Measurements from ENCODE around the gene FERMT3. TPM values are rescaled to one million over a fixed set of nuclear protein-coding genes. Genes with fewer than 3 reads are reported as not detected.

The FERMT3 gene
- total and polyA plus RNA-seq, 2 of the 8 experiments (the other 6 are each of a cell fraction or from before 2014, with no cell fraction given), result 1.4 to 3.7 TPM

DNA sequence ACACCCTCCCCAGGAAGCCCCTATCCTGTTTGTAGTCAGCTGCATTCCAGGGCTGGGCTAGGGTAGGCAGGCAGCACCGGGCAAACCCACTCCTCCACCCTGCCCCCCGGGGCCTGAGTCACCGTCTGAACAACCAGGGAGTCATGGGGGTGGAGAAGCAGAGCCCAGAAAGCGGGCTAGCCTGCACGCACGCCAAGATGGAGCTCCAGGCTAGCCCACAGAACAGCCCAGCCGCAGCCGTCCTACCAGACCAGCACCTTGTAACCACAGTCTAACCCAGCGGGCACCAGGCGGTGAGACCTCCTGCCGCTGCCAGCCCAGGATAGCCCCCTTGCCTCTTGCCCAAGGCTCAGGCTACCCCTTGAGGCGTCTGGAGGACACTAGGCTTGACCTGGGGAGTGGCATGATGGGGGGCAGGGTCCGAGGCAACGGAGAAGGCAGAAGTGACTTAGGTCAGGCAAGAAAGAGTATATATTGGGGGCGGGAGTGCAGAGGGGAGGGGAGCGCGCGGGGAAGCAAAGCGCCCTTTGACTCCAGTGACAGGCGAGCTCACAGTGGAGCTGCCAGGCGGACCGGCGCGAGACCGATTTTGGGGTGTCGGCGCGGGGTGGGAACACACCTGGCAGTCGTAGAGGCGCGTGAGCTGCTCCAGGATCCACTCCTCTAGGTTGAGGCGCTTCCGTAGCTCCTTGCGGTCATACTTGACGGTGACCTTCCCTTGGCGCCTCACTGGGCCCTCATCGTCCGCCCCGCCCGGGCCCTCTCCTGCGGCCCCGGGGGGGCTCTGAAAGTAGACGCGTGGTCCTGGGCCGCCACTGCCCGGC lies 39.5 kb downstream of the FERMT3 start (continued):
- TF ChIP-seq, protein P1, sequence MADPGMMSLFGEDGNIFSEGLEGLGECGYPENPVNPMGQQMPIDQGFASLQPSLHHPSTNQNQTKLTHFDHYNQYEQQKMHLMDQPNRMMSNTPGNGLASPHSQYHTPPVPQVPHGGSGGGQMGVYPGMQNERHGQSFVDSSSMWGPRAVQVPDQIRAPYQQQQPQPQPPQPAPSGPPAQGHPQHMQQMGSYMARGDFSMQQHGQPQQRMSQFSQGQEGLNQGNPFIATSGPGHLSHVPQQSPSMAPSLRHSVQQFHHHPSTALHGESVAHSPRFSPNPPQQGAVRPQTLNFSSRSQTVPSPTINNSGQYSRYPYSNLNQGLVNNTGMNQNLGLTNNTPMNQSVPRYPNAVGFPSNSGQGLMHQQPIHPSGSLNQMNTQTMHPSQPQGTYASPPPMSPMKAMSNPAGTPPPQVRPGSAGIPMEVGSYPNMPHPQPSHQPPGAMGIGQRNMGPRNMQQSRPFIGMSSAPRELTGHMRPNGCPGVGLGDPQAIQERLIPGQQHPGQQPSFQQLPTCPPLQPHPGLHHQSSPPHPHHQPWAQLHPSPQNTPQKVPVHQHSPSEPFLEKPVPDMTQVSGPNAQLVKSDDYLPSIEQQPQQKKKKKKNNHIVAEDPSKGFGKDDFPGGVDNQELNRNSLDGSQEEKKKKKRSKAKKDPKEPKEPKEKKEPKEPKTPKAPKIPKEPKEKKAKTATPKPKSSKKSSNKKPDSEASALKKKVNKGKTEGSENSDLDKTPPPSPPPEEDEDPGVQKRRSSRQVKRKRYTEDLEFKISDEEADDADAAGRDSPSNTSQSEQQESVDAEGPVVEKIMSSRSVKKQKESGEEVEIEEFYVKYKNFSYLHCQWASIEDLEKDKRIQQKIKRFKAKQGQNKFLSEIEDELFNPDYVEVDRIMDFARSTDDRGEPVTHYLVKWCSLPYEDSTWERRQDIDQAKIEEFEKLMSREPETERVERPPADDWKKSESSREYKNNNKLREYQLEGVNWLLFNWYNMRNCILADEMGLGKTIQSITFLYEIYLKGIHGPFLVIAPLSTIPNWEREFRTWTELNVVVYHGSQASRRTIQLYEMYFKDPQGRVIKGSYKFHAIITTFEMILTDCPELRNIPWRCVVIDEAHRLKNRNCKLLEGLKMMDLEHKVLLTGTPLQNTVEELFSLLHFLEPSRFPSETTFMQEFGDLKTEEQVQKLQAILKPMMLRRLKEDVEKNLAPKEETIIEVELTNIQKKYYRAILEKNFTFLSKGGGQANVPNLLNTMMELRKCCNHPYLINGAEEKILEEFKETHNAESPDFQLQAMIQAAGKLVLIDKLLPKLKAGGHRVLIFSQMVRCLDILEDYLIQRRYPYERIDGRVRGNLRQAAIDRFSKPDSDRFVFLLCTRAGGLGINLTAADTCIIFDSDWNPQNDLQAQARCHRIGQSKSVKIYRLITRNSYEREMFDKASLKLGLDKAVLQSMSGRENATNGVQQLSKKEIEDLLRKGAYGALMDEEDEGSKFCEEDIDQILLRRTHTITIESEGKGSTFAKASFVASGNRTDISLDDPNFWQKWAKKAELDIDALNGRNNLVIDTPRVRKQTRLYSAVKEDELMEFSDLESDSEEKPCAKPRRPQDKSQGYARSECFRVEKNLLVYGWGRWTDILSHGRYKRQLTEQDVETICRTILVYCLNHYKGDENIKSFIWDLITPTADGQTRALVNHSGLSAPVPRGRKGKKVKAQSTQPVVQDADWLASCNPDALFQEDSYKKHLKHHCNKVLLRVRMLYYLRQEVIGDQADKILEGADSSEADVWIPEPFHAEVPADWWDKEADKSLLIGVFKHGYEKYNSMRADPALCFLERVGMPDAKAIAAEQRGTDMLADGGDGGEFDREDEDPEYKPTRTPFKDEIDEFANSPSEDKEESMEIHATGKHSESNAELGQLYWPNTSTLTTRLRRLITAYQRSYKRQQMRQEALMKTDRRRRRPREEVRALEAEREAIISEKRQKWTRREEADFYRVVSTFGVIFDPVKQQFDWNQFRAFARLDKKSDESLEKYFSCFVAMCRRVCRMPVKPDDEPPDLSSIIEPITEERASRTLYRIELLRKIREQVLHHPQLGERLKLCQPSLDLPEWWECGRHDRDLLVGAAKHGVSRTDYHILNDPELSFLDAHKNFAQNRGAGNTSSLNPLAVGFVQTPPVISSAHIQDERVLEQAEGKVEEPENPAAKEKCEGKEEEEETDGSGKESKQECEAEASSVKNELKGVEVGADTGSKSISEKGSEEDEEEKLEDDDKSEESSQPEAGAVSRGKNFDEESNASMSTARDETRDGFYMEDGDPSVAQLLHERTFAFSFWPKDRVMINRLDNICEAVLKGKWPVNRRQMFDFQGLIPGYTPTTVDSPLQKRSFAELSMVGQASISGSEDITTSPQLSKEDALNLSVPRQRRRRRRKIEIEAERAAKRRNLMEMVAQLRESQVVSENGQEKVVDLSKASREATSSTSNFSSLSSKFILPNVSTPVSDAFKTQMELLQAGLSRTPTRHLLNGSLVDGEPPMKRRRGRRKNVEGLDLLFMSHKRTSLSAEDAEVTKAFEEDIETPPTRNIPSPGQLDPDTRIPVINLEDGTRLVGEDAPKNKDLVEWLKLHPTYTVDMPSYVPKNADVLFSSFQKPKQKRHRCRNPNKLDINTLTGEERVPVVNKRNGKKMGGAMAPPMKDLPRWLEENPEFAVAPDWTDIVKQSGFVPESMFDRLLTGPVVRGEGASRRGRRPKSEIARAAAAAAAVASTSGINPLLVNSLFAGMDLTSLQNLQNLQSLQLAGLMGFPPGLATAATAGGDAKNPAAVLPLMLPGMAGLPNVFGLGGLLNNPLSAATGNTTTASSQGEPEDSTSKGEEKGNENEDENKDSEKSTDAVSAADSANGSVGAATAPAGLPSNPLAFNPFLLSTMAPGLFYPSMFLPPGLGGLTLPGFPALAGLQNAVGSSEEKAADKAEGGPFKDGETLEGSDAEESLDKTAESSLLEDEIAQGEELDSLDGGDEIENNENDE (IDR thresholded peaks at IDR 0.05; ENCODE audit: insufficient replicate concordance, low read length), result no peak
- no peak for TF ChIP-seq CHD1 (IDR thresholded peaks at IDR 0.05; ENCODE audit: low read depth, low read length)
- no peak for TF ChIP-seq JUN (IDR thresholded peaks at IDR 0.05; ENCODE audit: low read depth, low read length)
- TF ChIP-seq BCL11A (IDR thresholded peaks at IDR 0.05; ENCODE audit: low read depth in 2 of 2, low read length in 2 of 2), result no peak
- no peak for TF ChIP-seq RBBP5 (IDR thresholded peaks at IDR 0.05; ENCODE audit: borderline replicate concordance, low read depth, low read length)
- TF ChIP-seq POU5F1 (IDR thresholded peaks at IDR 0.05; ENCODE audit: low read depth, low read length), result no peak
- TF ChIP-seq TEAD4 (IDR thresholded peaks at IDR 0.05; ENCODE audit: low read depth, low read length), result 0 out of 2 replicates have a peak, but pooled peaks have one; percentile 2
- TF ChIP-seq PHF8 (conservative IDR thresholded peaks at IDR 0.05; ENCODE audit: low read depth, low read length), result peak; percentile 44
- TF ChIP-seq SUZ12 (IDR thresholded peaks at IDR 0.05; ENCODE audit: low read length), result no peak
- TF ChIP-seq CREB1 (IDR thresholded peaks at IDR 0.05), result no peak

Data from H1 (cell line).